Memory B cell (primary cell): ENCODE results near the gene RPS16.

ENCODE experiments used
- ATAC-seq: fragments of 150-1000 bp; cut with Tn5 transposase; 2 replicates; pipeline ENCODE4 v1.10.0; 2021; ENCODE audit warnings: low read depth, mild to moderate bottlenecking, moderate library complexity
- DNase-seq, 2 donors: peaks; one replicate each; pipeline ENCODE4 v3.0.0; 2022; ENCODE audit warnings: low spot score in 2 of 2
- H3K27ac Mint-ChIP-seq: one replicate; pipeline ENCODE4 v1.8.0; 2022; ENCODE audit warnings: mild to moderate bottlenecking, moderate library complexity, mixed read lengths
- H3K27me3 Mint-ChIP-seq: one replicate; pipeline ENCODE4 v1.8.0; 2022; ENCODE audit warnings: mixed read lengths
- H3K36me3 Mint-ChIP-seq: one replicate; pipeline ENCODE4 v1.8.0; 2022; ENCODE audit warnings: mild to moderate bottlenecking, mixed read lengths
- H3K4me1 Mint-ChIP-seq: one replicate; pipeline ENCODE4 v1.8.0; 2022; ENCODE audit warnings: mixed read lengths
- H3K4me3 Mint-ChIP-seq: one replicate; pipeline ENCODE4 v1.8.0; 2022; ENCODE audit warnings: mild to moderate bottlenecking, moderate library complexity, mixed read lengths
- H3K9me3 Mint-ChIP-seq: one replicate; pipeline ENCODE4 v1.8.0; 2022; ENCODE audit warnings: mixed read lengths

The RPS16 gene

DNA sequence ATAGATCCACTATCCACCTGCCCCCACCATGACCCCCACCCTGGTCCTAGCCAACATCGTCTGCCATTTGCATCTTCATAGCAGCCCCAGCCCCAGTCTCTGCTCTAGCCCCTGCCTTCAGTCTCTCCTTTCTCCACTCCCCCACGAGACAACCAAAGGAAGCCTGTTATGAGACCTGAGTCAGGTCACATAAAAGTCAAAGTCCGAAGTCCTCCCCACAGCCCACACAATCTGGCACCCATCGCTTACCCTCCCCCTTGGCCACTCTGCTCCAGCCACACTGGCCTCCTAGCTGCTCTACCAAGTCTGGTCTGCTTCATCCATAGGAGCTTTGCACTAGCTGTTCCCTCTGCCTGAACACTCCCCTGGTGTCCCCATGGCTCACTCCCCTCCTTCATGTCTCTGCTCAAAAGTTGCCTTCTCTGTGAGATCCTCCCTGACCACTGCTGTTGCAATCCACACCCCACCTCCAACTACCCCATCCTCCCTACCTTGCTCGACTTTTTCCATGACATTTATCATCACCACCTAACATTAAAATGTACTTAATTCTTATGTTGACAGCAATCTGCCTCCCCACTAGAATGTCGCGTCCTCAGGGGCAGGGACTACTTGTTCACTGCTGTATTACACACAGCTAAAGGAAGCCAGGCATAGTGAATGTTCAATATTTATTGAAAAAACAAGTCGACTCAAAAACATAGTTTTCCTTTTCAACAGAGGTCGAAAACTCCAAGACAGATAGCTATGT lies 24.5 kb downstream of the RPS16 start:
- Mint-ChIP-seq H3K4me3 (peak overlapping the region; percentile 100), H3K9me3 (no peaks in the 10 kb centered on the region), H3K27me3 (no peaks in the 10 kb centered on the region), H3K36me3 (peaks cover 28% of the 10 kb centered on the region), H3K4me1 (peaks cover 44% of the 10 kb centered on the region), H3K27ac (peak overlapping the region; percentile 96)
- DNase-seq: peak; percentile 36 to 59
- no peak for ATAC-seq

DNA sequence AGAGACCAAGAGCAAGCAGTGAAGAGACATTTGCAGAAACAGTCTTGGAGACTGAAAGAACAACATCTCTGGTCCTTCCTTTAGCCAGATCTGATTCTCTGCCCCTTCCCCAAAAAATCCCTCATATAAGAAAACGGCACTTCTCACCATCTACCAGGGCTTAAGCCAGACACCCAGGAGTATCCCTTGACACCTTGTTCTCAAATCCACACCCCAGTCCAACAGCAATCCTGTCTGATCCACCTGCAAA lies 25.0 kb downstream of the RPS16 start:
- ATAC-seq (no peak), DNase-seq (no peak)
- H3K27me3 Mint-ChIP-seq: no peaks in the 10 kb centered on the region
- no peaks in the 10 kb centered on the region for H3K9me3 Mint-ChIP-seq
- H3K4me1 Mint-ChIP-seq: peaks cover 46% of the 10 kb centered on the region
- peak overlapping the region; percentile 100 for H3K4me3 Mint-ChIP-seq
- peaks cover 28% of the 10 kb centered on the region for H3K36me3 Mint-ChIP-seq
- H3K27ac Mint-ChIP-seq: peak overlapping the region; percentile 96

GRCh38 chr19:39410017-39410830 lies 25.5 kb downstream of the RPS16 start:
- no peaks in the 10 kb centered on the region for H3K9me3 Mint-ChIP-seq
- peaks cover 28% of the 10 kb centered on the region for H3K36me3 Mint-ChIP-seq
- H3K27me3 Mint-ChIP-seq: no peaks in the 10 kb centered on the region
- ATAC-seq (peak; percentile 31), DNase-seq (peak; percentile 84 to 85)
- peak overlapping the region; percentile 96 for H3K27ac Mint-ChIP-seq
- peak overlapping the region; percentile 100 for H3K4me3 Mint-ChIP-seq
- peaks cover 46% of the 10 kb centered on the region for H3K4me1 Mint-ChIP-seq

GRCh38 chr19:39409208-39410016 lies 26.3 kb downstream of the RPS16 start:
- DNase-seq (peak; percentile 89 to 91), ATAC-seq (peak; percentile 8)
- peak overlapping the region; percentile 96 for H3K27ac Mint-ChIP-seq
- H3K27me3 Mint-ChIP-seq: no peaks in the 10 kb centered on the region
- peaks cover 45% of the 10 kb centered on the region for H3K4me1 Mint-ChIP-seq
- peak overlapping the region; percentile 100 for H3K4me3 Mint-ChIP-seq
- no peaks in the 10 kb centered on the region for H3K9me3 Mint-ChIP-seq
- peaks cover 26% of the 10 kb centered on the region for H3K36me3 Mint-ChIP-seq

- H3K9me3 Mint-ChIP-seq: no peaks in the 10 kb centered on the region
- peaks cover 23% of the 10 kb centered on the region for H3K36me3 Mint-ChIP-seq
- H3K27ac Mint-ChIP-seq: peak overlapping the region; percentile 96
- peak; percentile 50 to 58 for DNase-seq
- ATAC-seq: no peak
- H3K27me3 Mint-ChIP-seq: no peaks in the 10 kb centered on the region
- H3K4me1 Mint-ChIP-seq: peaks cover 42% of the 10 kb centered on the region
- peak overlapping the region; percentile 85 for H3K4me3 Mint-ChIP-seq
Measured at GRCh38 chr19:39408392-39409207, 27.1 kb downstream of the RPS16 start.

DNA sequence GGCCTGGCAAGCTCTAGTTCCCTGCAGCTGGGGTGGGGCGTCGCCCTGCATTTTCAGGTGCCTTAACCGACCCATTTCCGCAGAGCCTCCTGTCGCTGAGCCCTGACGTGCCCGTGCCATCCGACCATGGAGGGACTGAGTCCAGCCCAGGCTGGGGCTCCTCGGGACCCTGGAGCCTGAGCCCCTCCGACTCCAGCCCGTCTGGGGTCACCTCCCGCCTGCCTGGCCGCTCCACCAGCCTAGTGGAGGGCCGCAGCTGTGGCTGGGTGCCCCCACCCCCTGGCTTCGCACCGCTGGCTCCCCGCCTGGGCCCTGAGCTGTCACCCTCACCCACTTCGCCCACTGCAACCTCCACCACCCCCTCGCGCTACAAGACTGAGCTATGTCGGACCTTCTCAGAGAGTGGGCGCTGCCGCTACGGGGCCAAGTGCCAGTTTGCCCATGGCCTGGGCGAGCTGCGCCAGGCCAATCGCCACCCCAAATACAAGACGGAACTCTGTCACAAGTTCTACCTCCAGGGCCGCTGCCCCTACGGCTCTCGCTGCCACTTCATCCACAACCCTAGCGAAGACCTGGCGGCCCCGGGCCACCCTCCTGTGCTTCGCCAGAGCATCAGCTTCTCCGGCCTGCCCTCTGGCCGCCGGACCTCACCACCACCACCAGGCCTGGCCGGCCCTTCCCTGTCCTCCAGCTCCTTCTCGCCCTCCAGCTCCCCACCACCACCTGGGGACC lies 27.9 kb downstream of the RPS16 start:
- peak overlapping the region; percentile 85 for H3K4me3 Mint-ChIP-seq
- peaks cover 43% of the 10 kb centered on the region for H3K4me1 Mint-ChIP-seq
- ATAC-seq: peak; percentile 1
- DNase-seq: peak; percentile 66 to 76
- peaks cover 23% of the 10 kb centered on the region for H3K36me3 Mint-ChIP-seq
- H3K27me3 Mint-ChIP-seq: no peaks in the 10 kb centered on the region
- peak overlapping the region; percentile 96 for H3K27ac Mint-ChIP-seq
- no peaks in the 10 kb centered on the region for H3K9me3 Mint-ChIP-seq

DNA sequence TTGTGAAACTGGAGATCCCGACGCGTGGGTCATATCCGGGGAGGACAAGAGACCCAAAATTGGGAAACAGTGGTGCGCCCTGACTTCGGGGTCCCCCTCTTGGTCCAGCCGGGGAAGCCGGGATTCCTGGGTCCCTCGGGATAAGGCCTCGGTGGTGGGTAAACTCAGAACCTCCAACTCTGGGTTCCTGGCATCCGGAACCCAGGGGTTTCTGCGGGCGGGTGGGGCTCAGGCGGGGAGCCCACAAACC lies 28.4 kb downstream of the RPS16 start:
- H3K4me3 Mint-ChIP-seq: peak overlapping the region; percentile 85
- no peaks in the 10 kb centered on the region for H3K27me3 Mint-ChIP-seq
- peaks cover 23% of the 10 kb centered on the region for H3K36me3 Mint-ChIP-seq
- H3K9me3 Mint-ChIP-seq: no peaks in the 10 kb centered on the region
- ATAC-seq (no peak), DNase-seq (no peak)
- H3K27ac Mint-ChIP-seq: peak overlapping the region; percentile 96
- H3K4me1 Mint-ChIP-seq: peaks cover 47% of the 10 kb centered on the region

GRCh38 chr19:39406656-39407409 lies 28.9 kb downstream of the RPS16 start, which contains the start of gene ZFP36:
Gene ZFP36 (plus strand): TSS chr19:39406847. CDS start chr19:39406905, 58 bp downstream.
- H3K27me3 Mint-ChIP-seq: no peaks in the 10 kb centered on the region
- H3K4me1 Mint-ChIP-seq: peaks cover 49% of the 10 kb centered on the region
- ATAC-seq (peak; percentile 19), DNase-seq (peak; percentile 91 to 93)
- peaks cover 23% of the 10 kb centered on the region for H3K36me3 Mint-ChIP-seq
- H3K27ac Mint-ChIP-seq: peak within 1 kb of the TSS; percentile 96
- no peaks in the 10 kb centered on the region for H3K9me3 Mint-ChIP-seq
- peak within 1 kb of the TSS; percentile 96 for H3K4me3 Mint-ChIP-seq

DNA sequence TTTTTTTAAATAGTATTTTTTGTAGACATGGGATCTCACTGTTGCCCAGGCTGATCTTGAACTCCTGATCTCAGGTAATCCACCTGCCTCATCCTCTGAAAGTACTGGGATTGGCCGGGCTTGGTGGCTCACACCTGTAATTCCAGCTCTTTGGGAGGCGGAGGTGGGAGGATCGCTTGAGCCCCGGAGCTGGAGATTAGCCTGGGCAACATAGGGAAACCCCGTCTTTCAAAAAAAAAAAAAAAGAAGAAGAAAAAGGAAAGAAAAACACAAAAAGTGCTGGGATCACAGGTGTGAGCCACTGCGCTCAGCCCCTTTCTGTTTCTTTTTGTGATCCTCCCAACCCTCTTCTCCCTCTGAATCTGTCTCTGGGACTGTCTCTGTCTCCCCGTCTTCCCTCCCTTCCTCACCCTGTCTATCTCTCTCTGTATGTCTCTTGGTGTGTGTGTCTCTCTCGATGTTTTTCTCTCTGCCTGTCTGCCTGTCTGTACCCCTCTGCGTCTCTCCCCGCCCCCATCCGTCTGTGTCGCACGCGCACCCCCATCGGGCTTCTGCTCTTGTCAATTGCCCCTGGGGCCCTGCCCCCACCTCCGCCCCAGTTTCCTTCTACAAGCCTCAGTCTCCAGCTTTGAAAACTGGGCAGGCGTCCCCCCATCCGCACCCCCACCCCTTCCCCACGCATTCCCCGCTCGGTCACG lies 29.6 kb downstream of the RPS16 start:
- Mint-ChIP-seq H3K36me3 (peaks cover 19% of the 10 kb centered on the region), H3K9me3 (no peaks in the 10 kb centered on the region), H3K4me1 (peaks cover 49% of the 10 kb centered on the region), H3K27ac (peak overlapping the region; percentile 96), H3K4me3 (peak overlapping the region; percentile 85), H3K27me3 (no peaks in the 10 kb centered on the region)
- DNase-seq (peak; percentile 83 to 84), ATAC-seq (peak; percentile 9)

DNA sequence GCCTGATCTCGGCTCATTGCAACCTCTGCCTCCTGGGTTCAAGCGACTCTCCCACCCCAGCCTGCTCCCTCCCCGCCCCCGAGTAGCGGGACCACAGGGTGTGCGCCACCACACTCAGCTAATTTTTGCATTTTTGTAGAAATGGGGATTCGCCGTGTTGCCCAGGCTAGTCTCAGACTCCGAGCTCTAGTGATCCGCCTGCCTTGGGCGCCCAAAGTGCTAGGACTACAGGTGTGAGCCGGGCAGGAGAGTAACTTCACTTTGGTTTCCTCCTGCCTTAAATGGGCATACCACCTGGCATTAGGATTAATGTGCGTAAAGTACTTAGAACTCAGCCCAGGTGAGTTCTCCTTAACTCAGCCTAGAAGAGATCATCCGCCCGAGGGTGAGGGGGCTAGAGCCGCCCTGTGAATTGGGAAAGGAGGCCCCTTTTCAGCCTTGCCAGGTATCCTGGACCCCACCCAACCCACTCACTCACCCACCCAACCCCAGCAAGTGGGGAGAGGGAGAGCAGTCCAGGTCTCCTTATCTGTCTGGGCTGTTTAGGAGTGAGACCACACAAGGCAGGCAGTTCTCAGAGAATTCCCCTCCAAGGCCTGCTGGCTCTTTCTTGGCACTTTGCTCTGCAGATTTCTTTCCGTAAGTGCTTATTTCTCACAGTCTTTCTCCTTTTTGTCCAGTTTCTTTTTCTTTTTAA lies 30.3 kb downstream of the RPS16 start:
- Mint-ChIP-seq H3K27me3 (no peaks in the 10 kb centered on the region), H3K4me1 (peaks cover 46% of the 10 kb centered on the region), H3K9me3 (no peaks in the 10 kb centered on the region), H3K4me3 (peak overlapping the region; percentile 96), H3K36me3 (peaks cover 19% of the 10 kb centered on the region), H3K27ac (peak overlapping the region; percentile 96)
- DNase-seq (no peak), ATAC-seq (no peak)

- Mint-ChIP-seq H3K27ac (peak overlapping the region; percentile 96), H3K9me3 (no peaks in the 10 kb centered on the region), H3K27me3 (no peaks in the 10 kb centered on the region)
Measured at GRCh38 chr19:39403331-39404312, 32.1 kb downstream of the RPS16 start.

More at GRCh38 chr19:39403331-39404312, 32.1 kb downstream of the RPS16 start:
- Mint-ChIP-seq H3K4me1 (peaks cover 48% of the 10 kb centered on the region), H3K4me3 (peak overlapping the region; percentile 96), H3K36me3 (peaks cover 16% of the 10 kb centered on the region)
- ATAC-seq (peak; percentile 44), DNase-seq (peak; percentile 91 to 96)
